Measurements from ENCODE around the gene NBPF1.
A peak's percentile ranks its signal among the peaks of the same experiment; 100 is the strongest.
"Not testable (repeated sequence)": the region's sequence is repeated elsewhere in the genome, so short reads cannot be mapped to it uniquely, and the experiment has no call there.

Gene NBPF1

DNA sequence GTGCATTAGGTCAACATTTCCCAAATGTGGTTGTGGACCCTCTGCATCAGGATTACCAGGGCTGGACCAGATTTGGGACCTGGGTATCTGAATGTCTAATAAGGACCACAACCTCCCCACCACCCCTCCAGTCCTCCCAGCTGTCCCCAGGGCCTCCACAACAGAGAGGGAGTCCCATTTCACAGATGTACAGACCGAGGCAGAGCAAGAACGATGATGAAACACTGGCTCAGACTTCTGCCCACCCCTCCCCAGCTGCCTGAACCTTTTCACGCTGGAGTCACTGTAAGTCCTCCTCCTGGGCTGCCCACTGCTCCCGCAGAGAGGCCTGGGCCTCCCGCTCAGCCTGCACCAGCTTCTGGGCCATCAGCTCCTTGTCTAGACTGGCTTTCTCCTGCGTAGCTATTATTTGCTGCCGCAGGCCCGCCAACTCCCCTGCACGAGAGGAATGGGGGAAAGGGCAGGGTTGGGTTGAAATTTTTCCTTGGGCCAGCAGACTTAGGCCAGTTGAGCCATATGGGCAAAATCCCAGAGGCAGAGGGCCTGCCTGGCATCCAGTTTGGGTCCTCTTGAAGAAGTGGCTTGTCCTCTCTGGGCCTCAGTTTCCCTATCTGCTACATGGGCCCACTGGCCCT is 8.4 kb upstream of the NBPF1 start:
- not testable (repeated sequence) for DNase-seq

GRCh38 chr1:16621300-16621658 is 7.9 kb upstream of the NBPF1 start:
- no peak for DNase-seq

DNA sequence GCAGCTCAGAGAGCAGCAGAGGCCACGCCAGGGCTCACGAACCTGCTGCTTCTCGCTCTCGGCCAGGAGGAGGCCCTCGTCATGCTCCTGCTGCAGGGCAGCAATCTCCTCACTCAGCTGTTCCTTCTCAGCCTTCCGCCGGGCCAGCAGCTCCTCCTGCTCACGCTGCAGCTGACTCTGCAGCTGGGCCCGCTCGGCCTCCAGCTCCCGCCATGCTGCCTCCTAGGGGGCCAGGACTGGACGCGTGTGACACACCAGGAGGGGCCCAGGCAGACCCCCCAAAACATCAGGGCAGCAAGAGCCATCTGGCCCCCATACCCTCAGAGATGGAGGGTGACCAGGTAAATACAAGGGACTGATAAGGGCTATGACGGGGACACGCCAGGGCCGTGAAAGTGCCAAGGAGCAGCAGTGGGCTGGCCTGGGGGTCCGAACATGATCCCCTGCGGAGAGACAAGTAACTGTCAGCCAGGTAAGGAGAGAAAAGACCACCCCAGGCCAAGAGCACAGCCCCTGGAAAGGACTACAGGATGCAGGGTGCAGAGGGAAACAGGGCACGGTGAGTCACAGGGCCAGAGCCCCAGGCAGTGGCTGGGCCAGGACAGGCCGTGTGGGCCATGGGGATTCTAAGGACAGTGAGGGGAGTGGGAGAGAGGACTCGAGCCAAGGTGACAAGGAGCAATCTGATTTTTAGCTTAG is 6.6 kb upstream of the NBPF1 start:
- peak in 1 of 14 donors; percentile 19 for DNase-seq

GRCh38 chr1:16618719-16619118 is 5.4 kb upstream of the NBPF1 start:
- peak in 3 of 14 donors; percentile 25 to 47 (median 43) for DNase-seq

DNA sequence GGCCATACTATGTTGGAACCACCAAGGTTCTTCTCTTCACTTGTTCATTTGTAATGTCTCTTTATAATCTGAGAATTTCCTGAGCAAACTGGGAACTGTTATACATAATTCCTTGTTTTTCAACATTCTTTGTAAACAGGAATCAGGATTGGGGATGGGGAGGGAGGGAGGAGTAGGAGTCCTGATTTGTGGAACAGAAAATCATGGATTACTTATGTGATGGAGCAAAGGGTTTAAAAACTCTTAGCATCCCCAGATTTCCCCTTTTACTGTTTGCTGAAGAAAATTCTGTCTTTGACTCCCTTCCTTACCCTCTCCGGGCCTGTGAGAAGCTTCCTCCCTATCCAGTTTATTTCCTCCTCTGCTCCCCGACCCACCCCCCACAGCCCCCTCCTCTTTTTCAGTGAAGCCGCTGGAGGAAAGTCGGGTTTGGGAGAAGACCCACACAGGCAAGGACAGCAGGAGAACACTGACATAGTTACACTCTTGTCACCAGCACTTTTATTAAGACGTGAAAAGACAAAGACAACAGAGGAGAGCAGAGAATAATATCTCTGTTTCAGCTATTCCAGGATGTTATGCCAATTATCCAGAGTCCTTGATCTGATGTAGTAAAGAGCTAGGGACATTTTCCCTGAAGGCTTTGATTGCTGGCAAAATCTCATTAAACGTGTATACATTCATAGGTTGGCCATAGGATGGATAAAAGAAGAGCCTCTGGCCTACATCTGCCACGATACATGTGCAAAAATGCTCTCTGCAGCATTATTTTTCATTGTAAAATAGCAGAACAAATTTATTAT is 4.6 kb upstream of the NBPF1 start:
- DNase-seq, result no peak

DNA sequence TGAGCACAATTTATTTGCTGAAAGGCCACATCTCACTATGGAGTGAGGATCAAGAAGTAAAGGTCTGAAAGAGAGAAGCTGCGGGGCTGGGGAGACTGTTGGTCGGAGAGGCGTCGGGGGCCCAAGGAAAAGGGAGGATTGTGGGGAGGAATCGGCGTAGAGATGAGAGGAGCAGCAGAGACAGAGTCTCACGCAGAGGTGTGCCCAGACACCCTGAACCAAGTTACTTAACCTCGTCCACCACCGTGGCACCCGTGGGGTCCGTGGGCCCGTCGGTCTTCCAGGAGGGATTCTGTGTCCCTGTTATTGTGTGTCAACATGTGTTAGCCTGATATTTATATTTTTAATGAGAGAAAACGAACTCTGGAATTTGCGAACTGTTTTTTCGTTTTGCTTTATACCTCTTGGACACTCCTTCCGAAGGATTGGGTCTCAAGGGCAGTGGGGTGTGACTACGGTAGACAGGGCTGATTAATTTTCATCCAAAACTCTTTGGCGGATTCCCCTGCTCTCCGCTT is 3.8 kb upstream of the NBPF1 start:
- no peak for DNase-seq

DNA sequence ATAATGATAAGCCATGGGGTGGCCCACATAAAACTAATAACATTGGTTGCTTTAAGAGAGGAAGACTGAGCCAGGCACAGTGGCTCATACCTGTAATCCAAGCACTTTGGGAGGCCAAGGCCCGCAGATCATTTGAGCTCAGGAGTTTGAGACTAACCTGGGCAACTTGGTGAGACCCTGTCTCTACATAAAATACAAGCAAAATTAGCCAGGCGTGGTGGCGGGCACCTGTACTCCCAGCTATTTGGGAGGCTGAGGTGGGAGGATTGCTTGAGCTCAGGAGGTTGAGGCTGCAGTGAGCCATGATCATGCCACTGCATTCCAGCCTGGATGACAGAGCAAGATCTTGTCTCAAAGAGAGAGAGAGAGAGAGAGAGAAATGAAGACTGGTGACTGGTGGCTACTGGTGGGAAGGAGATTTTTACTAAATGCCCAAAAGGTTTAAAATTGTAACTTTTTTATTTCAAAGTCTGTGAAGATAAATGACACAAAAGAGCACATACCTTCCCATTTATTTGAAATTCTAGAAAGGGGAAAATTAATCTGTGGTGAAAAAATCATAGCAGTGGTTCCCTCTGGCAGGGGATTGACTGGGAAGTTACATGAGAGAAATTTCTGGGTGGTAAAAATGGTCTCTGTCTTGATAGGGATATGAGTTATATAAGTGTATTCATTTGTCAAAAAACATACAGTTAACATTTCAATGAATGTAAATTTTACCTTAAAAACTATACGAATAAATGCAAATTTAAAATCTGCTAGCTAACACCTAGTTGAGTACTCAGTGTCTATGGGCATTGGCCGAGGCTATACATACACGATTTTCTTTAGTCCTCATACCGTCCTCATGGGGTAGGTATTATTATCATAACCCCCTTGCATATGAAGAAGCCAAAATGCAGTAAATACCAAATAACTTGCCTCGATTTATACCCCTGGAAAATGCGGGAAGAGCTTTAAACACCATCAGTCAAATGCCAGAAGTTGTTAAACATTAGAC is 2.2 kb upstream of the NBPF1 start:
- no peak for DNase-seq

- DNase-seq, result no peak
Measured at GRCh38 chr1:16614361-16615252, 1.2 kb upstream of the NBPF1 start.

- peak in 13 of 14 donors; percentile 74 to 99 (median 93) for DNase-seq
Measured at GRCh38 chr1:16612332-16613172, 812 bp downstream of the NBPF1 start.

DNA sequence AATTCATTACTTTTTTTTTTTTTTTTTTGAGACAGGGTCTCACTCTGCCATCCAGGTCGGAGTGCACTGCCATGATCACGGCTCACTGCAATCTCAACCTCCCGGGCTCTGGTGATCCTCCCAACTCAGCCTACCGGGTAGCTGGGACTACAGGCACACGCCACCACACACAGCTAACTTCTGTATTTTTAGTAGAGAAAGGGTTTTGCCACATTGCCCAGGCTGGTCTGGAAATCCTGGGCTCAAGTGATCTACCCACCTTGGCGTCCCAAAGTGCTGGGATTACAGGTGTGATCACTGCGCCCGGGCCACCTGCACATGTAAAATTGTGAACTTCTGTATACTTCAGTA is 1.4 kb downstream of the NBPF1 start:
- peak in 2 of 14 donors; percentile 28 to 49 for DNase-seq

- DNase-seq, result not testable (repeated sequence)
Measured at GRCh38 chr1:16611164-16611563, 2.2 kb downstream of the NBPF1 start.

GRCh38 chr1:16610553-16610952 is 2.8 kb downstream of the NBPF1 start:
- DNase-seq, result not testable (repeated sequence)

GRCh38 chr1:16609761-16610160 is 3.6 kb downstream of the NBPF1 start:
- not testable (repeated sequence) for DNase-seq

- no peak for DNase-seq
Measured at GRCh38 chr1:16608838-16609560, 4.4 kb downstream of the NBPF1 start.

GRCh38 chr1:16607853-16608815 is 5.2 kb downstream of the NBPF1 start:
- DNase-seq, result not testable (repeated sequence)

DNA sequence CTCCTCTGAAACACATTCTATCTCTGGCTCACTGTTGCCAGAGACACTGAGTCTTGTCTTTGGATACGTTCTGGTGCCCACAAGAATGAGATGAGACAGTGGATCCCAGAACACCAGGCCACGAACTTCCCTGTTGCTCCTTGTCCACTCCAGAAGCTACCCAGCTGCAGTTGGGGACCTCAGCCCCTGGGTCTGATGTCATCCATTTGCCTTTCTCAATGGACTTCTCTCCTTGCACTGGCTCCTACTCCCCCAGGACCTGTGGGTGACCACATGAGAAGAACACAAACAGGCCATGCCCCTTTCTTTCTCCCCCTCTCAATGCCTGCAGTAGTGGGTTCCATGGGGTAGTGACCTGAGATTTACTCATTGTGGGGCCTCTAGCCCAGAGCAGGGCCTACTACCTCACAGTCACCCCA is 5.9 kb downstream of the NBPF1 start:
- DNase-seq, result no peak

- not testable (repeated sequence) for DNase-seq
Measured at GRCh38 chr1:16606666-16607432, 6.5 kb downstream of the NBPF1 start.

Measured in C1 segment of cervical spinal cord (tissue), 14 donors.